ENCODE measurements around the gene AQP1.

AQP1 gene

DNA sequence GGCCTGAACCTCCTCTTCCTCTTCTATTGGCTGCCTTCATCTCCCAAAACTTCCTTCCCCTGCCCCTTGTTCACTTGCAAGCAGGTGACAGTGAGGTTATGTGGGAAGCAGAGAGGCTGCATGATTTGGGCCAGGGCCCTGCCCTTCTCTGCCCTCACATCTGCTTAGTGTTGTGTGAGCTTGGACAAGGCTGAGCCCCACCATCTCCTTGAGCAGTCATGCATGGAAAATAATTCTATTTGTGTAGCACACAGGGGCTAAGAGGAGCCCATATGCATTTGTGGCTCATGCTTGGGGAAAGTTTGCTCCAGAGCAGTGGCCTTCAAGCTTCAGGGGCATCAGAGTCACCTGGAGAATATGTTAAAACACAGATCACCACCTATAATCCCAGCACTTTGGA is 26.8 kb upstream of the AQP1 start:
- H3K27me3 ChIP-seq (ENCODE audit: control insufficient read depth in 3 of 3, insufficient read depth in 3 of 3, low read depth in 1 of 3, low read length in 3 of 3) = no peaks in the 10 kb centered on the region
- H3K18ac ChIP-seq (ENCODE audit: low read length) = no peak overlapping the region
- H4K91ac ChIP-seq (ENCODE audit: low read depth, low read length, poor library complexity) = no peak overlapping the region
- H3K9ac ChIP-seq (ENCODE audit: low read depth, low read length, poor library complexity) = no peak overlapping the region
- no peak overlapping the region for H4K8ac ChIP-seq (ENCODE audit: low read depth, low read length)
- no peak overlapping the region for H2BK120ac ChIP-seq (ENCODE audit: low read depth, low read length)
- H3K4me1 ChIP-seq (ENCODE audit: control insufficient read depth in 2 of 2, insufficient read depth in 1 of 2, low read depth in 1 of 2, low read length in 2 of 2) = peaks cover 12 to 37% of the 10 kb centered on the region in 2 donors
- no peak overlapping the region for H2BK15ac ChIP-seq (ENCODE audit: low read length)
- H3K36me3 ChIP-seq (replicated peaks in 1 of 2; ENCODE audit: control insufficient read depth in 2 of 2, insufficient read depth in 2 of 2, low read length in 2 of 2) = no peaks in the 10 kb centered on the region
- no peak overlapping the region for H3K4me2 ChIP-seq (ENCODE audit: insufficient read depth, low read length, poor library complexity, severe bottlenecking)
- no peak for DNase-seq (ENCODE audit: low spot score)
- H2AFZ ChIP-seq (ENCODE audit: low read length) = no peak overlapping the region
- H3K79me1 ChIP-seq (ENCODE audit: low read depth, low read length) = no peaks in the 10 kb centered on the region
- no peak overlapping the region for H2BK5ac ChIP-seq (ENCODE audit: low read length)
- no peak overlapping the region for H3K4me3 ChIP-seq (ENCODE audit: low read length in 2 of 2)
- no peak overlapping the region for H2BK12ac ChIP-seq (ENCODE audit: low read length)
- H3K14ac ChIP-seq (ENCODE audit: low read length) = no peak overlapping the region
- H3K4ac ChIP-seq (ENCODE audit: low read length) = no peak overlapping the region
- H3K23ac ChIP-seq (ENCODE audit: low read depth, low read length, poor library complexity) = no peak overlapping the region
- H3K27ac ChIP-seq (replicated peaks; ENCODE audit: low read length) = no peak overlapping the region
- no peaks in the 10 kb centered on the region for H3K9me3 ChIP-seq (replicated peaks in 1 of 2; ENCODE audit: control insufficient read depth in 2 of 2, insufficient read depth in 1 of 2, low read depth in 1 of 2, low read length in 2 of 2)
- no peak overlapping the region for H2AK5ac ChIP-seq (ENCODE audit: low read depth, low read length)

DNA sequence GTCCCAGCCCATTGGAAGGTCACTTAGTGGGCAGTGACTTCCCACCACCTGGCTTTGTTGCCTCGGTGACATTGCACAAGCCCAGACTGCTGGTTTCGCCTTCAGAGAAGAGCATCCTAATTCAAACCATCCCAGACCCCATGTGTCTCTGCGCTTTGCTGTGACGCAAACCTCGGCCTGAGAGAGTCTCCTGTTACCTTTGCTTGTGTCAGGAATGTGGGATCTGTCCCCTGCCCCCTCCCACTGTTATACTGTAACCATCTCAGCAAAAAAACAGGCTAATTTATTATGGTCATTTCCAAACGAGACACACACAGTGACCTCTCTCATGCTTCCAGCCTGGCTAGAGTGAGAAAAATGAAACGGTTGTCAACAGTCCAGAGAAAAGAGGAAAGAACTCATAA is 25.0 kb upstream of the AQP1 start:
- H3K79me1 ChIP-seq (ENCODE audit: low read depth, low read length) = no peaks in the 10 kb centered on the region
- H3K4me1 ChIP-seq (ENCODE audit: control insufficient read depth in 2 of 2, insufficient read depth in 1 of 2, low read depth in 1 of 2, low read length in 2 of 2) = peaks cover 0 to 23% of the 10 kb centered on the region in 2 donors
- no peak overlapping the region for H3K27ac ChIP-seq (replicated peaks; ENCODE audit: low read length)
- no peak overlapping the region for H3K9ac ChIP-seq (ENCODE audit: low read depth, low read length, poor library complexity)
- no peak overlapping the region for H2BK12ac ChIP-seq (ENCODE audit: low read length)
- no peak overlapping the region for H3K18ac ChIP-seq (ENCODE audit: low read length)
- no peak overlapping the region for H2BK5ac ChIP-seq (ENCODE audit: low read length)
- no peak overlapping the region for H3K14ac ChIP-seq (ENCODE audit: low read length)
- no peak for DNase-seq (ENCODE audit: low spot score)
- H3K4me3 ChIP-seq (ENCODE audit: low read length in 2 of 2) = no peak overlapping the region
- H3K4me2 ChIP-seq (ENCODE audit: insufficient read depth, low read length, poor library complexity, severe bottlenecking) = no peak overlapping the region
- H2AK5ac ChIP-seq (ENCODE audit: low read depth, low read length) = no peak overlapping the region
- no peaks in the 10 kb centered on the region for H3K36me3 ChIP-seq (replicated peaks in 1 of 2; ENCODE audit: control insufficient read depth in 2 of 2, insufficient read depth in 2 of 2, low read length in 2 of 2)
- no peaks in the 10 kb centered on the region for H3K9me3 ChIP-seq (replicated peaks in 1 of 2; ENCODE audit: control insufficient read depth in 2 of 2, insufficient read depth in 1 of 2, low read depth in 1 of 2, low read length in 2 of 2)
- H3K23ac ChIP-seq (ENCODE audit: low read depth, low read length, poor library complexity) = no peak overlapping the region
- H2BK15ac ChIP-seq (ENCODE audit: low read length) = no peak overlapping the region
- no peak overlapping the region for H2BK120ac ChIP-seq (ENCODE audit: low read depth, low read length)
- no peak overlapping the region for H4K91ac ChIP-seq (ENCODE audit: low read depth, low read length, poor library complexity)
- no peak overlapping the region for H2AFZ ChIP-seq (ENCODE audit: low read length)
- no peaks in the 10 kb centered on the region for H3K27me3 ChIP-seq (ENCODE audit: control insufficient read depth in 3 of 3, insufficient read depth in 3 of 3, low read depth in 1 of 3, low read length in 3 of 3)
- WGBS, 2 donors (ENCODE audit: extremely low coverage in 2 of 2, insufficient read length in 2 of 2, insufficient replicate concordance in 1 of 2) = no CpG with 5 or more reads among the region's 7 CpGs
- no peak overlapping the region for H3K4ac ChIP-seq (ENCODE audit: low read length)
- no peak overlapping the region for H4K8ac ChIP-seq (ENCODE audit: low read depth, low read length)

DNA sequence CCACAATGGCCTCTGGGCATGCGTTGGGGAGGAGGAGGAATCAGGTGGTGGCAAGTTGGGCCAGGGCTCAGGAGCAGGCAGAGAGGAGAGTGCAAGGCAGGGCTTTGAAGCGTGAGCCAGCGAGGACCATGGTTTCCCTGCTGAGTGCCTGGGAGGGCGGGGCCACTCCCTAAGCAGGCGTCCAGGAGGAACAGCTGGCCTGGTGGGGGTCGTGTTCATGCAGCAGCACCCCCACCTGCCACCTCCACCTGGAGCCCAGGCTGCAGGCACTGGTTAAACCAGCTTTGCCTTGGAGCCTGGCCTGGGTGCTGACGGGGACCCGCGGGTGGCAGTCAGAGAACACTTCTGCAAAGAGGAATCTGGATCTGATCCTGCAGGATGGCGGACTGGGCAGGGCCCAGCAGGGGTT is 24.2 kb upstream of the AQP1 start:
- Histone ChIP-seq H3K18ac (ENCODE audit: low read length) (peak overlapping the region; percentile 44), H3K27me3 (ENCODE audit: control insufficient read depth in 3 of 3, insufficient read depth in 3 of 3, low read depth in 1 of 3, low read length in 3 of 3) (no peaks in the 10 kb centered on the region), H3K4ac (ENCODE audit: low read length) (no peak overlapping the region), H2BK12ac (ENCODE audit: low read length) (peak overlapping the region; percentile 25), H3K79me1 (ENCODE audit: low read depth, low read length) (no peaks in the 10 kb centered on the region), H3K4me3 (ENCODE audit: low read length in 2 of 2) (no peak overlapping the region), H3K27ac (replicated peaks; ENCODE audit: low read length) (no peak overlapping the region), H3K23ac (ENCODE audit: low read depth, low read length, poor library complexity) (peak overlapping the region; percentile 20), H2AK5ac (ENCODE audit: low read depth, low read length) (no peak overlapping the region), H3K9ac (ENCODE audit: low read depth, low read length, poor library complexity) (peak overlapping the region; percentile 79), H3K36me3 (replicated peaks in 1 of 2; ENCODE audit: control insufficient read depth in 2 of 2, insufficient read depth in 2 of 2, low read length in 2 of 2) (no peaks in the 10 kb centered on the region), H3K4me2 (ENCODE audit: insufficient read depth, low read length, poor library complexity, severe bottlenecking) (no peak overlapping the region), H4K91ac (ENCODE audit: low read depth, low read length, poor library complexity) (no peak overlapping the region), H2BK120ac (ENCODE audit: low read depth, low read length) (no peak overlapping the region), H2AFZ (ENCODE audit: low read length) (no peak overlapping the region), H3K9me3 (replicated peaks in 1 of 2; ENCODE audit: control insufficient read depth in 2 of 2, insufficient read depth in 1 of 2, low read depth in 1 of 2, low read length in 2 of 2) (no peaks in the 10 kb centered on the region), H2BK15ac (ENCODE audit: low read length) (no peak overlapping the region), H3K14ac (ENCODE audit: low read length) (peak overlapping the region; percentile 39), H2BK5ac (ENCODE audit: low read length) (peak overlapping the region; percentile 56), H3K4me1 (ENCODE audit: control insufficient read depth in 2 of 2, insufficient read depth in 1 of 2, low read depth in 1 of 2, low read length in 2 of 2) (peaks cover 0 to 21% of the 10 kb centered on the region in 2 donors), H4K8ac (ENCODE audit: low read depth, low read length) (no peak overlapping the region)
- DNase-seq (ENCODE audit: low spot score) = no peak
- WGBS, 2 donors (ENCODE audit: extremely low coverage in 2 of 2, insufficient read length in 2 of 2, insufficient replicate concordance in 1 of 2) = no CpG with 5 or more reads among the region's 10 CpGs

DNA sequence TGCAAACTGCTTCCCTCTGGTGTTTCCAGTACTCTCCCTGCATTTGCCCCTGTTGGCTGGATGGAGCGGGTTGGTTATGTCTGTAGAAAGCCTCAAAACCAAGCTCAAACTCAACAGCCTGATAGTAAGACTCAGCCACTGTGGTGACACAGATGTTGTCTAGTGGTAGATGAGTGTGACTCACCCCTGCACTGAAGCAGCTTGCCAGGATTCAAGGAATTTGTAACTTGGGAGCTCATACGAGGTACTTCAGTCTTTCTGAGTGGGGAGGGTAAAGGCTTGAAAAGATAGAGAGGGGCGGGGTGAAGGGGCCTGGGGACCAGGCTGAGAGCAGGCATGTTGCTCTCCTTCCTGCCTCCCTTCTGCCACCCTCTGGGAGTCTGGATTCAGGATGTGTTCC is 22.9 kb upstream of the AQP1 start:
- Histone ChIP-seq H3K4ac (ENCODE audit: low read length) (no peak overlapping the region), H2BK5ac (ENCODE audit: low read length) (no peak overlapping the region), H3K79me1 (ENCODE audit: low read depth, low read length) (no peaks in the 10 kb centered on the region), H3K9ac (ENCODE audit: low read depth, low read length, poor library complexity) (no peak overlapping the region), H3K36me3 (replicated peaks in 1 of 2; ENCODE audit: control insufficient read depth in 2 of 2, insufficient read depth in 2 of 2, low read length in 2 of 2) (no peaks in the 10 kb centered on the region), H2AFZ (ENCODE audit: low read length) (no peak overlapping the region), H2AK5ac (ENCODE audit: low read depth, low read length) (no peak overlapping the region), H3K4me2 (ENCODE audit: insufficient read depth, low read length, poor library complexity, severe bottlenecking) (no peak overlapping the region), H2BK12ac (ENCODE audit: low read length) (no peak overlapping the region), H3K27ac (replicated peaks; ENCODE audit: low read length) (no peak overlapping the region), H3K9me3 (replicated peaks in 1 of 2; ENCODE audit: control insufficient read depth in 2 of 2, insufficient read depth in 1 of 2, low read depth in 1 of 2, low read length in 2 of 2) (no peaks in the 10 kb centered on the region), H2BK15ac (ENCODE audit: low read length) (no peak overlapping the region), H3K4me1 (ENCODE audit: control insufficient read depth in 2 of 2, insufficient read depth in 1 of 2, low read depth in 1 of 2, low read length in 2 of 2) (peaks cover 0 to 21% of the 10 kb centered on the region in 2 donors), H2BK120ac (ENCODE audit: low read depth, low read length) (no peak overlapping the region), H4K8ac (ENCODE audit: low read depth, low read length) (no peak overlapping the region), H3K4me3 (ENCODE audit: low read length in 2 of 2) (no peak overlapping the region), H3K27me3 (ENCODE audit: control insufficient read depth in 3 of 3, insufficient read depth in 3 of 3, low read depth in 1 of 3, low read length in 3 of 3) (no peaks in the 10 kb centered on the region), H3K23ac (ENCODE audit: low read depth, low read length, poor library complexity) (no peak overlapping the region), H4K91ac (ENCODE audit: low read depth, low read length, poor library complexity) (no peak overlapping the region), H3K14ac (ENCODE audit: low read length) (no peak overlapping the region), H3K18ac (ENCODE audit: low read length) (no peak overlapping the region)
- WGBS, 2 donors (ENCODE audit: extremely low coverage in 2 of 2, insufficient read length in 2 of 2, insufficient replicate concordance in 1 of 2) = no CpG with 5 or more reads among the region's 3 CpGs
- DNase-seq (ENCODE audit: low spot score) = no peak

Measured in neuronal stem cell (in vitro differentiated cells).